ENCODE measurements around the gene CEP295NL.

CEP295NL gene

GRCh38 chr17:78892936-78893379 is 10.0 kb downstream of the CEP295NL start:
- H2AFZ ChIP-seq (ENCODE audit: low read depth, low read length): peak overlapping the region; percentile 74; the same call in 1 of the 2 replicates
- peaks cover 50% of the 10 kb centered on the region for H3K4me1 ChIP-seq (ENCODE audit: low read length)
- H3K4me2 ChIP-seq (ENCODE audit: low read length): peak overlapping the region; percentile 66
- no peaks in the 10 kb centered on the region for H3K27me3 ChIP-seq (ENCODE audit: low read depth, low read length)
- no peaks in the 10 kb centered on the region for H3K79me2 ChIP-seq (ENCODE audit: low read length)
- no peaks in the 10 kb centered on the region for H4K20me1 ChIP-seq (ENCODE audit: insufficient read depth, low read length)
- H3K36me3 ChIP-seq (replicated peaks; ENCODE audit: low read depth, low read length): no peaks in the 10 kb centered on the region
- no peaks in the 10 kb centered on the region for H3K9me3 ChIP-seq (ENCODE audit: insufficient read depth, low read length)
- no peak overlapping the region for H3K4me3 ChIP-seq (ENCODE audit: low read length)
- H3K9ac ChIP-seq (ENCODE audit: low read length): peak overlapping the region; percentile 35; the same call in 1 of the 2 replicates
- peak overlapping the region; percentile 41; the same call in 1 of the 2 replicates for H3K27ac ChIP-seq (ENCODE audit: low read length)
- no peak for TF ChIP-seq CTCF (IDR thresholded peaks at IDR 0.05; ENCODE audit: low read depth, low read length)
- TF ChIP-seq EZH2phosphoT487 (IDR thresholded peaks at IDR 0.05; ENCODE audit: low read depth): no peak

- Histone ChIP-seq H3K27ac (ENCODE audit: low read length) (peak overlapping the region; percentile 41; the same call in 1 of the 2 replicates), H4K20me1 (ENCODE audit: insufficient read depth, low read length) (no peaks in the 10 kb centered on the region), H3K4me3 (ENCODE audit: low read length) (no peak overlapping the region), H3K36me3 (replicated peaks; ENCODE audit: low read depth, low read length) (no peaks in the 10 kb centered on the region), H3K9me3 (ENCODE audit: insufficient read depth, low read length) (no peaks in the 10 kb centered on the region), H3K4me1 (ENCODE audit: low read length) (peaks cover 50% of the 10 kb centered on the region), H2AFZ (ENCODE audit: low read depth, low read length) (peak overlapping the region; percentile 74; the same call in 1 of the 2 replicates), H3K79me2 (ENCODE audit: low read length) (no peaks in the 10 kb centered on the region), H3K9ac (ENCODE audit: low read length) (peak overlapping the region; percentile 35; the same call in 1 of the 2 replicates), H3K27me3 (ENCODE audit: low read depth, low read length) (no peaks in the 10 kb centered on the region), H3K4me2 (ENCODE audit: low read length) (peak overlapping the region; percentile 66)
- TF ChIP-seq EZH2phosphoT487 (IDR thresholded peaks at IDR 0.05; ENCODE audit: low read depth) (no peak), CTCF (IDR thresholded peaks at IDR 0.05; ENCODE audit: low read depth, low read length) (no peak)
Observed at GRCh38 chr17:78892520-78892919, 10.5 kb downstream of the CEP295NL start.

GRCh38 chr17:78892062-78892456 is 10.9 kb downstream of the CEP295NL start:
- Histone ChIP-seq H3K27me3 (ENCODE audit: low read depth, low read length) (no peaks in the 10 kb centered on the region), H3K79me2 (ENCODE audit: low read length) (no peaks in the 10 kb centered on the region), H2AFZ (ENCODE audit: low read depth, low read length) (no peak overlapping the region), H3K9me3 (ENCODE audit: insufficient read depth, low read length) (no peaks in the 10 kb centered on the region), H3K4me3 (ENCODE audit: low read length) (no peak overlapping the region), H3K27ac (ENCODE audit: low read length) (0 out of 2 replicates have a peak overlapping the region, but pooled peaks have one; percentile 41), H3K36me3 (replicated peaks; ENCODE audit: low read depth, low read length) (no peaks in the 10 kb centered on the region), H3K9ac (ENCODE audit: low read length) (no peak overlapping the region), H3K4me1 (ENCODE audit: low read length) (peaks cover 50% of the 10 kb centered on the region), H4K20me1 (ENCODE audit: insufficient read depth, low read length) (no peaks in the 10 kb centered on the region), H3K4me2 (ENCODE audit: low read length) (peak overlapping the region; percentile 66; the same call in 1 of the 2 replicates)
- TF ChIP-seq EZH2phosphoT487 (IDR thresholded peaks at IDR 0.05; ENCODE audit: low read depth) (no peak), CTCF (IDR thresholded peaks at IDR 0.05; ENCODE audit: low read depth, low read length) (no peak)

GRCh38 chr17:78891406-78892061 is 11.5 kb downstream of the CEP295NL start:
- no peak overlapping the region for H3K9ac ChIP-seq (ENCODE audit: low read length)
- no peaks in the 10 kb centered on the region for H4K20me1 ChIP-seq (ENCODE audit: insufficient read depth, low read length)
- peak overlapping the region; percentile 94 for H3K27ac ChIP-seq (ENCODE audit: low read length)

More at GRCh38 chr17:78891406-78892061, 11.5 kb downstream of the CEP295NL start:
- no peaks in the 10 kb centered on the region for H3K36me3 ChIP-seq (replicated peaks; ENCODE audit: low read depth, low read length)
- no peak overlapping the region for H2AFZ ChIP-seq (ENCODE audit: low read depth, low read length)
- peak overlapping the region; percentile 89; the same call in 1 of the 2 replicates for H3K4me2 ChIP-seq (ENCODE audit: low read length)
- H3K27me3 ChIP-seq (ENCODE audit: low read depth, low read length): no peaks in the 10 kb centered on the region
- no peaks in the 10 kb centered on the region for H3K9me3 ChIP-seq (ENCODE audit: insufficient read depth, low read length)
- no peak overlapping the region for H3K4me3 ChIP-seq (ENCODE audit: low read length)
- TF ChIP-seq EZH2phosphoT487 (IDR thresholded peaks at IDR 0.05; ENCODE audit: low read depth) (no peak), CTCF (IDR thresholded peaks at IDR 0.05; ENCODE audit: low read depth, low read length) (no peak)
- no peaks in the 10 kb centered on the region for H3K79me2 ChIP-seq (ENCODE audit: low read length)
- peaks cover 50% of the 10 kb centered on the region for H3K4me1 ChIP-seq (ENCODE audit: low read length)
